WTC11 (cell line): ENCODE measurements around the gene CLCA1. TPM values are rescaled to one million over a fixed set of nuclear protein-coding genes. Genes with fewer than 3 reads are reported as not detected.

Experiments used
- ATAC-seq: fragments of 200-7000 bp; cut with Tn5 transposase; 2 replicates; pipeline ENCODE4 v1.10.0; 2021; ENCODE audit warnings: mild to moderate bottlenecking, moderate library complexity
- CTCF ChIA-PET: fragments of 300-600 bp; sonication (Branson Sonifier 250); formaldehyde crosslinking; loops from one replicate; lab custom pipeline; 2021; ENCODE audit warnings: antibody characterized with exemption; lab: Charles Lee
- POLR2A ChIA-PET: fragments of 350-600 bp; sonication (Branson Sonifier 250); formaldehyde crosslinking; loops from one replicate; lab custom pipeline; 2021; ENCODE audit warnings: antibody characterized with exemption; lab: Charles Lee
- DNase-seq: peaks from one replicate; pipeline ENCODE4 v3.0.0; 2021; ENCODE audit warnings: low spot score
- H3K27ac Mint-ChIP-seq: 2 replicates; pipeline ENCODE4 v1.8.0; 2021; ENCODE audit warnings: mixed read lengths
- H3K27me3 Mint-ChIP-seq: 2 replicates; pipeline ENCODE4 v1.8.0; 2021; ENCODE audit warnings: low read depth, mild to moderate bottlenecking, moderate library complexity, mixed read lengths
- H3K36me3 Mint-ChIP-seq: 2 replicates; pipeline ENCODE4 v1.8.0; 2021; ENCODE audit warnings: mixed read lengths
- H3K4me1 Mint-ChIP-seq: 2 replicates; pipeline ENCODE4 v1.8.0; 2022; ENCODE audit warnings: mixed read lengths
- H3K4me3 Mint-ChIP-seq: 2 replicates; pipeline ENCODE4 v1.8.0; 2021; ENCODE audit warnings: mild to moderate bottlenecking, moderate library complexity, mixed read lengths
- H3K9me3 Mint-ChIP-seq: 2 replicates; pipeline ENCODE4 v1.8.0; 2021; ENCODE audit warnings: mixed read lengths
- ESRRA ChIP-seq: sonication (generic); formaldehyde crosslinking; IDR thresholded peaks from 2 replicates; pipeline ENCODE4 v1.8.1; 2022; ENCODE audit warnings: mild to moderate bottlenecking, missing genetic modification reagents, borderline replicate concordance
- FOXP1 ChIP-seq: sonication (generic); formaldehyde crosslinking; IDR thresholded peaks from 2 replicates; pipeline ENCODE4 v1.8.0; 2022; ENCODE audit warnings: missing genetic modification reagents, mild to moderate bottlenecking, moderate library complexity, borderline replicate concordance
- NFE2L1 ChIP-seq: sonication (generic); formaldehyde crosslinking; IDR thresholded peaks from 2 replicates; pipeline ENCODE4 v1.8.1; 2023; ENCODE audit warnings: missing genetic modification reagents
- NR1H2 ChIP-seq: sonication (generic); formaldehyde crosslinking; IDR thresholded peaks from 2 replicates; pipeline ENCODE4 v1.9.0; 2021; ENCODE audit warnings: mild to moderate bottlenecking, moderate library complexity, missing genetic modification reagents
- NR3C1 ChIP-seq: sonication (generic); formaldehyde crosslinking; conservative IDR thresholded peaks from 2 replicates; pipeline ENCODE4 v1.8.1; 2023; ENCODE audit warnings: low read depth, mild to moderate bottlenecking, missing genetic modification reagents
- RELA ChIP-seq: sonication (generic); formaldehyde crosslinking; IDR thresholded peaks from 2 replicates; pipeline ENCODE4 v1.8.1; 2022; ENCODE audit warnings: missing genetic modification reagents, mild to moderate bottlenecking, borderline replicate concordance
- TEAD4 ChIP-seq: sonication (generic); formaldehyde crosslinking; IDR thresholded peaks from 2 replicates; pipeline ENCODE4 v1.8.0; 2022; ENCODE audit warnings: mild to moderate bottlenecking, missing genetic modification reagents
- ZNF219 ChIP-seq: sonication (generic); formaldehyde crosslinking; IDR thresholded peaks from 2 replicates; pipeline ENCODE4 v1.8.0; 2023; ENCODE audit warnings: missing genetic modification reagents, mild to moderate bottlenecking, borderline replicate concordance
- ZNF416 ChIP-seq: fragments of 250-450 bp; sonication (Bioruptor Pico); IDR thresholded peaks from 2 replicates; pipeline ENCODE4 v1.9.0; 2021; ENCODE audit warnings: mild to moderate bottlenecking, inconsistent platforms
- total RNA-seq: library from RNA; stranded (reverse); gene quantifications from 3 replicates; pipeline ENCODE4 v1.2.3, GENCODE V29; 2021
- TF ChIP-seq, protein P1 (sequence below): sonication (generic); formaldehyde crosslinking; IDR thresholded peaks from 2 replicates; pipeline ENCODE4 v1.8.1; 2022; ENCODE audit warnings: mild to moderate bottlenecking, missing genetic modification reagents, moderate library complexity, borderline replicate concordance
- TF ChIP-seq, protein P2 (sequence below): fragments of 250-450 bp; sonication (Bioruptor Pico); IDR thresholded peaks from 2 replicates; pipeline ENCODE4 v1.9.0; 2021; ENCODE audit warnings: mild to moderate bottlenecking
- TF ChIP-seq, protein P3 (sequence below): sonication (generic); formaldehyde crosslinking; IDR thresholded peaks from 2 replicates; pipeline ENCODE4 v1.8.1; 2023; ENCODE audit warnings: mild to moderate bottlenecking, missing genetic modification reagents

CLCA1 gene
- total RNA-seq, 1 experiment from 2014 or later, result 0.11 TPM

DNA sequence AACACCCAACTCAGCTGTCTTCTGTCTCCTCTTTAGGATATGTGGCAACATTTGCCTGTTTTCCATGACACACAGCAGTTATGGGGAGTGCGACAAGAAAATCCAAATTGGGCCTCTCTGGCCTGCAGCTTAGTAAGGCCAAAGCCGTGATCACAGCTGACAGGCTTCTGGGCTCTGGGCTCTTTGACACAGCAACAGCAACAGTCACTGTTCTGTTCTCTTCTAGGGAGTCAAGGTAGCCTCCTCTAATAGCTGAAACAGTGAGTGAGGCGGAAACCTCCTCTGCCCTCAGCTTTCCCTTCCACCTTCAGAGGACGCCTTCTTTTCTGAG lies 19.0 kb downstream of the CLCA1 start:
- Mint-ChIP-seq H3K4me1 (no peaks in the 10 kb centered on the region), H3K27ac (no peak overlapping the region), H3K9me3 (peaks cover 7% of the 10 kb centered on the region; the same call in 1 of the 2 replicates), H3K36me3 (no peaks in the 10 kb centered on the region), H3K27me3 (no peaks in the 10 kb centered on the region), H3K4me3 (no peak overlapping the region)
- ChIA-PET CTCF (no interaction called here), POLR2A (no interaction called here)
- no peak for DNase-seq
- TF ChIP-seq FOXP1 (CRISPR knock-in tag) (no peak), NFE2L1 (CRISPR knock-in tag) (no peak), ESRRA (CRISPR knock-in tag) (no peak), RELA (CRISPR knock-in tag) (no peak), ZNF416 (no peak), NR3C1 (CRISPR knock-in tag) (no peak), TEAD4 (CRISPR knock-in tag) (no peak), NR1H2 (CRISPR knock-in tag) (no peak)
- TF ChIP-seq, protein P1, sequence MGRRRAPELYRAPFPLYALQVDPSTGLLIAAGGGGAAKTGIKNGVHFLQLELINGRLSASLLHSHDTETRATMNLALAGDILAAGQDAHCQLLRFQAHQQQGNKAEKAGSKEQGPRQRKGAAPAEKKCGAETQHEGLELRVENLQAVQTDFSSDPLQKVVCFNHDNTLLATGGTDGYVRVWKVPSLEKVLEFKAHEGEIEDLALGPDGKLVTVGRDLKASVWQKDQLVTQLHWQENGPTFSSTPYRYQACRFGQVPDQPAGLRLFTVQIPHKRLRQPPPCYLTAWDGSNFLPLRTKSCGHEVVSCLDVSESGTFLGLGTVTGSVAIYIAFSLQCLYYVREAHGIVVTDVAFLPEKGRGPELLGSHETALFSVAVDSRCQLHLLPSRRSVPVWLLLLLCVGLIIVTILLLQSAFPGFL (CRISPR knock-in tag), result no peak
- ATAC-seq, result no peak

DNA sequence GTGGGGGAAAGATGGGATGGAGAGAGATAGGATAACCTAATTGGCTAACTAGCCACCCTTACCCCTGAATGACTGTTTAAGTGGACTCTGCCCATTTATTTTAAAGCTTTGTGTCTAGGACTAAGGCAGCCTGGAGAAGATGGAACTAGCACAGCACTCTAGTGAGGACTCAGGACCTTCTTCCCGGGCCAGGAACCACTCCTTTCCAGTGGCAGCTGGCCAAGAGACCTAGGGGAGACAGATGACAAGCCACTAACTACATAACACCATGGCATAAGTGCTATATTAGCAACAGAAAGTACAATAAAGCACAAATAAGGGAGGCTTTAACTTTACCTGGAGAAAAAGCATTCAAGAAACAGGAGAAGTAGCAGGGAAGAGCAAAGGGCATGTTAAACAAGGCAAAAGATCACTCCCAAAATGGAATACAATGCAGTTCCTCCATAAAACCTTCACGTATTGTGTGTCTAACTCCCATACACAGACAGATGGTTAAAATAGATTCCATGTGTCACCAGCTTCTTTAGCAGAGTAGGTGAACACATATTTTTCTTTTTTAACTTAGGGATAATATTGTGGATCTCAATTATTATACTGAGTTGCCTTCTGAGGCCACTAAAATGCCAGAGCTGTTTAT lies 20.6 kb downstream of the CLCA1 start:
- peaks cover 6% of the 10 kb centered on the region for H3K4me1 Mint-ChIP-seq
- H3K36me3 Mint-ChIP-seq, result no peaks in the 10 kb centered on the region
- H3K9me3 Mint-ChIP-seq, result peaks cover 6% of the 10 kb centered on the region; the same call in 1 of the 2 replicates
- H3K27ac Mint-ChIP-seq, result no peak overlapping the region
- no peak for ATAC-seq
- TF ChIP-seq ZNF416, result no peak
- TF ChIP-seq ZNF219 (CRISPR knock-in tag), result no peak
- no peaks in the 10 kb centered on the region for H3K27me3 Mint-ChIP-seq
- CTCF ChIA-PET, result interaction anchor here (0.8 to 1.8 kb wide), 3 partner anchors 9 to 15 kb away, joined by 3 to 7 read pairs (median 3); no protein-coding TSS in a partner anchor
- POLR2A ChIA-PET, result no interaction called here
- DNase-seq, result no peak
- no peak overlapping the region for H3K4me3 Mint-ChIP-seq

DNA sequence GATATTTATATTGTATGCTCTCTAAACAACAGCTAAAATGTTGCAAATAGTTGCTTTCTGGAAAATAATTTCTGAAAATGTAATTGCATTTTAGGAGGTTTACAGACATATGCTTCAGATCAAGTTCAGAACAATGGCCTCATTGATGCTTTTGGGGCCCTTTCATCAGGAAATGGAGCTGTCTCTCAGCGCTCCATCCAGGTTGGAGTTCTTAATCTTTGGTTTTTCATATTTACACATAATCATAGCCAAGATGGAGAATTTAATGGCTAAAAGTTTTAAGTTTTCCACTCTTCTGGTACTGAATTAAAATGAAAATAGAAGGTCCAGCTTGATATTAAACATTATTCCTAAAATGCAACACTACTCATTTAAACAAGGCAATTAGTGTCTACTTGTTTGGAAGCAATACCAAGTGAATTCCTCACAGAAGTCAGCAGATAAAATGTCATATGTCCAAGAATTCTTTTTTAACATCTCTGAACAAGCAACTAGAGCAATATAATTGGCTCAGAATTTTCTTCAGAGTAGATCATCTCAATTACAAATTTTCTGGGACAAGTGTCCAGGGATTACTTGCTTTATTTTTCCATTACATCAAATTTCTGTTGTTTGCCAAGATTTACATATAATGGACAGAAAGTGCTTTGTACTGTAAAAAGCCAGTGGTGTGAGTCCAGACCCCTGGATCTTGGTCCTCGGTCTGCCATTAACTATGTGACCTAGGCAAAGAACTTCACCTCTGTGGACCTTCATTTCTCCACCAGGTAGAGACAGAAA lies 22.6 kb downstream of the CLCA1 start:
- CTCF ChIA-PET, result no interaction called here
- POLR2A ChIA-PET, result no interaction called here

More for the DNA sequence above, 22.6 kb downstream of the CLCA1 start:
- Mint-ChIP-seq H3K9me3 (no peaks in the 10 kb centered on the region), H3K4me3 (no peak overlapping the region), H3K36me3 (no peaks in the 10 kb centered on the region), H3K27ac (no peak overlapping the region), H3K4me1 (peaks cover 6% of the 10 kb centered on the region), H3K27me3 (no peaks in the 10 kb centered on the region)
- TF ChIP-seq, protein P2, sequence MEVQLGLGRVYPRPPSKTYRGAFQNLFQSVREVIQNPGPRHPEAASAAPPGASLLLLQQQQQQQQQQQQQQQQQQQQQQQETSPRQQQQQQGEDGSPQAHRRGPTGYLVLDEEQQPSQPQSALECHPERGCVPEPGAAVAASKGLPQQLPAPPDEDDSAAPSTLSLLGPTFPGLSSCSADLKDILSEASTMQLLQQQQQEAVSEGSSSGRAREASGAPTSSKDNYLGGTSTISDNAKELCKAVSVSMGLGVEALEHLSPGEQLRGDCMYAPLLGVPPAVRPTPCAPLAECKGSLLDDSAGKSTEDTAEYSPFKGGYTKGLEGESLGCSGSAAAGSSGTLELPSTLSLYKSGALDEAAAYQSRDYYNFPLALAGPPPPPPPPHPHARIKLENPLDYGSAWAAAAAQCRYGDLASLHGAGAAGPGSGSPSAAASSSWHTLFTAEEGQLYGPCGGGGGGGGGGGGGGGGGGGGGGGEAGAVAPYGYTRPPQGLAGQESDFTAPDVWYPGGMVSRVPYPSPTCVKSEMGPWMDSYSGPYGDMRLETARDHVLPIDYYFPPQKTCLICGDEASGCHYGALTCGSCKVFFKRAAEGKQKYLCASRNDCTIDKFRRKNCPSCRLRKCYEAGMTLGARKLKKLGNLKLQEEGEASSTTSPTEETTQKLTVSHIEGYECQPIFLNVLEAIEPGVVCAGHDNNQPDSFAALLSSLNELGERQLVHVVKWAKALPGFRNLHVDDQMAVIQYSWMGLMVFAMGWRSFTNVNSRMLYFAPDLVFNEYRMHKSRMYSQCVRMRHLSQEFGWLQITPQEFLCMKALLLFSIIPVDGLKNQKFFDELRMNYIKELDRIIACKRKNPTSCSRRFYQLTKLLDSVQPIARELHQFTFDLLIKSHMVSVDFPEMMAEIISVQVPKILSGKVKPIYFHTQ (CRISPR knock-in tag), result no peak
- TF ChIP-seq, protein P3, sequence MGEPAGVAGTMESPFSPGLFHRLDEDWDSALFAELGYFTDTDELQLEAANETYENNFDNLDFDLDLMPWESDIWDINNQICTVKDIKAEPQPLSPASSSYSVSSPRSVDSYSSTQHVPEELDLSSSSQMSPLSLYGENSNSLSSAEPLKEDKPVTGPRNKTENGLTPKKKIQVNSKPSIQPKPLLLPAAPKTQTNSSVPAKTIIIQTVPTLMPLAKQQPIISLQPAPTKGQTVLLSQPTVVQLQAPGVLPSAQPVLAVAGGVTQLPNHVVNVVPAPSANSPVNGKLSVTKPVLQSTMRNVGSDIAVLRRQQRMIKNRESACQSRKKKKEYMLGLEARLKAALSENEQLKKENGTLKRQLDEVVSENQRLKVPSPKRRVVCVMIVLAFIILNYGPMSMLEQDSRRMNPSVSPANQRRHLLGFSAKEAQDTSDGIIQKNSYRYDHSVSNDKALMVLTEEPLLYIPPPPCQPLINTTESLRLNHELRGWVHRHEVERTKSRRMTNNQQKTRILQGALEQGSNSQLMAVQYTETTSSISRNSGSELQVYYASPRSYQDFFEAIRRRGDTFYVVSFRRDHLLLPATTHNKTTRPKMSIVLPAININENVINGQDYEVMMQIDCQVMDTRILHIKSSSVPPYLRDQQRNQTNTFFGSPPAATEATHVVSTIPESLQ (CRISPR knock-in tag), result no peak
- no peak for DNase-seq
- ATAC-seq, result no peak
